A549 treated with AZD9567 at 1 μM for 4 hours (cell line): ENCODE measurements around the gene DEAF1. TPM values are rescaled to one million over a fixed set of nuclear protein-coding genes. Genes with fewer than 3 reads are reported as not detected.

Source experiments
- total RNA-seq: library from RNA; stranded (reverse); fragments of 200-300 nt; extraction: Qiagen RNA extraction; gene quantifications from 5 replicates; pipeline ENCODE4 v1.2.3, GENCODE V29; 2022; ENCODE audit not compliant: insufficient read depth

The DEAF1 gene, protein sequence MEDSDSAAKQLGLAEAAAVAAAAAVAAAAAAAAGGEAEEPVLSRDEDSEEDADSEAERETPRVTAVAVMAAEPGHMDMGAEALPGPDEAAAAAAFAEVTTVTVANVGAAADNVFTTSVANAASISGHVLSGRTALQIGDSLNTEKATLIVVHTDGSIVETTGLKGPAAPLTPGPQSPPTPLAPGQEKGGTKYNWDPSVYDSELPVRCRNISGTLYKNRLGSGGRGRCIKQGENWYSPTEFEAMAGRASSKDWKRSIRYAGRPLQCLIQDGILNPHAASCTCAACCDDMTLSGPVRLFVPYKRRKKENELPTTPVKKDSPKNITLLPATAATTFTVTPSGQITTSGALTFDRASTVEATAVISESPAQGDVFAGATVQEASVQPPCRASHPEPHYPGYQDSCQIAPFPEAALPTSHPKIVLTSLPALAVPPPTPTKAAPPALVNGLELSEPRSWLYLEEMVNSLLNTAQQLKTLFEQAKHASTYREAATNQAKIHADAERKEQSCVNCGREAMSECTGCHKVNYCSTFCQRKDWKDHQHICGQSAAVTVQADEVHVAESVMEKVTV
- 27.7 to 36.3 TPM (median 31.2 TPM) in 5 replicates for total RNA-seq

DNA sequence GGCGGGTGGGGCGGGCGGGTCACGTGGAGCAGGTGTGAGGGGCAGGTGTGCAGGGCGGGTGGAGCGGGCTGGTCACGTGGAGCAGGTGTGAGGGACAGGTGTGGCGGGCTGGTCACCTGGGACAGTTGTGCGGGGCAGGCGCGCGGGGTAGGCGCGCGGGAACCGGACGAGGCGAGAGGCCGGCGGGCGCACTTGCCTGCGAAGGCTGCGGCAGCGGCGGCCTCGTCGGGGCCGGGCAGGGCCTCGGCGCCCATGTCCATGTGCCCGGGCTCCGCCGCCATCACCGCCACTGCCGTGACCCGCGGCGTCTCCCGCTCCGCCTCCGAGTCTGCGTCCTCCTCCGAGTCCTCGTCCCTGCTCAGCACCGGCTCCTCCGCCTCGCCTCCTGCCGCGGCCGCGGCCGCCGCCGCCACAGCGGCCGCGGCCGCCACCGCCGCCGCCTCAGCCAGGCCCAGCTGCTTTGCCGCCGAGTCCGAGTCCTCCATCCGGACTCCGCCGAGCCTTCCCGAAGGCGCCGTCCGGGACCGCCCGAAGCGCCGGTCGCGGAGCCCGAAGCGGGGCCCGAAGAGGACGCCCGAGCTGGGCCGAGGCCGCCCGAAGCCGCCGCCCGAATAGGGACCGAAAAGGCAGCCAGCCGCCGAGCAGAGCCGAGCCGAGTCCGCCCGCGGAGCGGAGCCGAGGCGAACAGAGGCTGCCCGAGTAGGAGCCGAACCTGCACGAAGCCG is at the start of gene DEAF1:
Gene DEAF1 (minus strand): TSS at position 660 of the 725 bp plus-strand sequence. CDS start 175 bp downstream, at position 485.

DNA sequence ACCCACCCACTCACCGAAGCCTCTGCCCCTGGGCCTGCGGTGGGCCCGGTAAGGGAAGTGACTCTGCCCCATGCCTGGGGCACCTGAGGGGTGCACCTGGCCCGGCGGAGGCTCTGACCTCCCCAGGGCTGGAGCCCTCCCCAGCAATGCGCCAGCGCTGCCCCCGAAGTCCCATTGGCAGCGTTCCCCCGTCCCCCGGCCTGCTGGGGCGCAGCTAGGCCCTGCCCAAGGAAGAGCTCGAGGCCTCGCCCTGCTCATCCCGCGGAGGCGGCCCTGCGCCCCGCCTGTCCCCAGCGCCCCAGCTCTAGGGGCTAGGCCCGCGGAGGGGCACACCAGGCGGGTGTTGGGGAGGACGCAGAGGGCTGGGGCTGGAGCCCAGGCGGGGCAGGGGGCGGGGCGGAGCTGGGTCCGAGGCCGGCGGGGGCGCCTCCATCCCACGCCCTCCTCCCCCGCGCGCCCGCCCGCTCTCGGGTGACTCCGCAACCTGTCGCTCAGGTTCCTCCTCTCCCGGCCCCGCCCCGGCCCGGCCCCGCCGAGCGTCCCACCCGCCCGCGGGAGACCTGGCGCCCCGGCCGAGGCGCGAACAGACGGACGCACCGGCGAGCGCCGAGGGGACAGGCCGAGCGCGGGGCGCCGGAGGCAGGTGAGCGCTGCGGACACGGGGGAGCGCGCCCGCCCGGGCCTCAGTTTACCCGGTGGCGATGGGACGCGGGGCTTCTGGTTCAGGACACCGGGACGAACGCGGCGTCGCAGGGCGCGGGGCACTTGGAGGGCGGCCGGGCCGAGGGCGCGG is 10.8 kb upstream of the DEAF1 start, which contains the start of gene EPS8L2:
Gene EPS8L2 (plus strand): TSS at position 586 of the 793 bp plus-strand sequence. CDS start 3,177 bp downstream, outside the sequence.

DNA sequence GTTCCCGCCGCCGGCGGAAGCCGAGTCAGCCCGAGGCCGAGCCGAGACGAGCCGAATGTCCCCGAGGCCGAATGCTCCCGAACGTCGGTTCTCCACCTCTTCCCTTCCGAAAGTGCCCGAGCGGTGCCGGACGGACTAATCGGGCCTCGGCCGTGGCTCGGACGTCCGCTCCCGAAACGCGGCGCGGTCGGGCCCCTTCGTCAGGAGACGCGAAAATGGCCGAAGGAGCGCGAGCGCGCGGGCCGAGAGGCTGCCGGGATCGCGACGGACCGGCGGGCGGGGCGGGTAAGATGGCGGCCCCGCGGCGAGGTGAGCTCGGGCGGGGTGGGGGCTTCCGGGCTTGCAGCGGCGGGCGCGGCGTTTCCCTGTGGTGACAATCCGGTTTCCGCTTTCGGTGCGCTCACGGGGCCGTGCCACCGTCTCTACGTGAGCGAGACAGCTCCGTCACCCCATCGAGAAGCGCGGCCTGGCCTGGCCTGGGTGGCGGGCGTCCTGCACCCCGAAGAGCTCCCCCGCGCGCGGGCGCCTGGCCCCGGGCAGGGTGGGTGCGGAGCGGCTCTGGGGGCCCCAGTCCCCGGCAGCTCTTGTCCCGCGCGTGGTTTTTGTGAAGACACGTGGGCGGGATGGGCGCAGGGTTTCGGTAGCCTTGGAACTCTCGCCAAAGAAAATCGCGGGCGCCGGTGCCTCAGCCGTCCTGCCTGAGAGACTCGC is 671 bp upstream of the DEAF1 start, which contains the start of gene TMEM80:
Gene TMEM80 (plus strand): TSS at position 279 of the 711 bp plus-strand sequence. CDS start 12 bp downstream, at position 291.

DNA sequence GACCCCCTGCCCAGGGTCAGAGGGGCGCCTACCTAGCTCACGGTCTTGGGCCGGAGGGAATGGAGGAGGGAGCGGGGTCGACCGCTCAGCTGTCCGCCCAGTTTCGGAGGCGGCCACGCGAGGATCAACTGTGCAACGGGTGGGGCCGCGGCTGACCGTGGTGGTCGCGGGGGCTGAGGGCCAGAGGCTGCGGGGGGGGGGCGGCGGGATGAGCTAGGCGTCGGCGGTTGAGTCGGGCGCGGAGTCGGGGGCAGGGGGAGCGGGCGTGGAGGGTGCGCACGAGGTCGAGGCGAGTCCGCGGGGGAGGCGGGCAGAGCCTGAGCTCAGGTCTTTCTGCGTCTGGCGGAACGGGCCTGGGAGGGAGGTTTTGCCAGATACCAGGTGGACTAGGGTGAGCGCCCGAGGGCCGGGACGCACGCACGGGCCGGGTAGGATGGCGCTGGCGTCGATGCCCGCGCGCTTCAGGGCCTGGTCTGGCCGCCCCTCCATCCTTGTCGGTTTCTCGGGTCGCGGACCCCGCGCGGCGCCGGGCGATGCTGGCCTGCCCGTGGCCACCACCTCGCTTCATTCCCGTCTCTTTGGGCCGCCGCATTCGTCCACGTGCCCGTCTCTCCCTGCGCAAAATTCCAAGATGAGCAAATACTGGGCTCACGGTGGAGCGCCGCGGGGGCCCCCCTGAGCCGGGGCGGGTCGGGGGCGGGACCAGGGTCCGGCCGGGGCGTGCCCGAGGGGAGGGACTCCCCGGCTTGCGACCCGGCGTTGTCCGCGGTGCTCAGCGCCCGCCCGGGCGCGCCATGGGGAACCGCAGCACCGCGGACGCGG is 58.3 kb downstream of the DEAF1 start, which contains the start of gene DRD4:
Gene DRD4 (plus strand): TSS at position 759 of the 822 bp plus-strand sequence. CDS start 36 bp downstream, at position 795.

DNA sequence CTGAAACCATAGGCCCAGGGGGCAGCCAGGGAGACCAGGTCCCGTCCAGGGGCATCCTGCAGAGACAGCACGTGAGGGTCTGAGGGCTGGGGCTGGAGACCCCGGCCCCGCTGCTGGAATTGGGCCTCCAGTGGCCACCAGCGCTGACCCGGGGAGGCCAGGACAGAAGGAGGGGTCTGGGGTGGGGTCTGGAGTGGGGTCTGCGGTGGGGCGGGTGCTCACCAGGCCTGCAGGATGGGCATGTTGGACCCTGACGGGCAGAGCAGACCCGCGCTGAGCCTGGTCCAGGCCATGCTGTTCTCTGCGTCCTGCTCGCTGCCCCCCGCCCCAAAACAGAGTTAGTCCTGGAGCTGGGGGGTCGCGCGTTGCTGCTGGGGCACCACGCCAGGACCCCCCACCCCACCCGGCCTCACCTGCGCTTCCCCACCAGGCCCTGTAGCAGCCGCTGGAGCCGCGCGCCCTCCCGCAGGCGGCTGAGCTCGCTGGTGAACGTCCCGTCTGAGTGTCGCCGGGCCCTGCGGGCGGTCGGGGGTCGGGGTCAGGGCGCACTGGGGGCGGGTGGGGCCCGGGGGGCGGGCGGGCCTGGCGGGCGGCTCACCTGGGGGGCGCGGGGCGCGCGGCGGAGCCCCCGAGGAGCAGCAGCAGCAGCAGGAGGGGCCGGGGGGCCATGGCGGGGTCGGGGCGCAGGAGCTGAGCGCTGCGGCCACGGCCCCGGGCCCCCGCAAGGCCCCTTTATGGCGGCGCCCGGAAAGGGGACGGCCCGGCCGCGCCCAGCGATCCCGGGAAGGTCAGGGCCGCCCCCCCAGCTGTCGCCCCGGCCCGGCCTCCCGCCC is 68.3 kb downstream of the DEAF1 start, which contains the start of gene SCT:
Gene SCT (minus strand): TSS at position 707 of the 833 bp plus-strand sequence. CDS start 38 bp downstream, at position 669.

DNA sequence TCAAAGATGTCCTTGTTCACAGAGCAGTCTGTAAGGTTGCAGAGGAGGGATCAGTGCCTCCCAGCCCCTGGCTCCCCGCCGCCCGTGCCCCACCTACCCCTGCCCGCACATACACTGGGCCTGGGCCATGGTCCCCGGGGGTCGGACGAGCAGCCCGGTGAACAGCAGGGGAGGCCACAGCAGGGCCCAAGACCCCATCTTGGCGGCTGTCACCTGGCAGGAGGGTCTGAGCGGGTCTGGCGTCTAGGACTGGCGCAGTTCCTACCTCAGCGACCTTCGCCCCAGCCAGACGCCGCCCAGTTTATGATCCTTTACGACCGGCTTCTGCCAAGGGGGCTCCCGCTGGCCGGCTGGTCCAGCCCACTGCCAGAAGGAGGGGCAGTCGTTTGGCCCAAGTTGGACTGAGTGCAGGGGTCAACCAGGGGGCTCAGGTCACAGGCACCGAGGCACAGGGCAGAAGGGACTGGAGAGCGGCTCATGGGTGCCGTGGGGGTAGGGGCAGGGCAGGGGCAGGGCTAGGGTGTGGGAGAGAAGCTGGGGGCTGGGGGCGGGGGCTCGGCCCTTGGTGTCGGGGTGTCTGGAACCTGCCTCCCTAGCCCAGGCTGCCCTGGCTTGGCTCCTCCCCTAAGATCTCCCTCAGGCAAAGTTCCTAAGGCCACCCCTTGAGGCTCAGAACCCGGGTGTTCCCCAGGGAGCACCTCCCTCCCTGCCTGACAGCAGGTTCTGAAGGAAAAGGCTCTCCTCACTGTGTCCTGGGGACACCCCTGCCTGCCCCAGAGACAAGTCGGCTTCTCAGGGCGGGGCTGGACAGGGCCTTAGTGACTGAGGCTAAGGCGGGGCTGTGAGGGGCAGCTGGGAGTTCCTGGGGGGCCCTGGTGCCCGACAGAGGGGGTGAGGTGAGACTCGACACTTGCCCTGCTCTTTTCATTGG is 70.1 kb downstream of the DEAF1 start, which contains the start of gene CDHR5:
Gene CDHR5 (minus strand): TSS at position 251 of the 931 bp plus-strand sequence. CDS start 53 bp downstream, at position 198.

DNA sequence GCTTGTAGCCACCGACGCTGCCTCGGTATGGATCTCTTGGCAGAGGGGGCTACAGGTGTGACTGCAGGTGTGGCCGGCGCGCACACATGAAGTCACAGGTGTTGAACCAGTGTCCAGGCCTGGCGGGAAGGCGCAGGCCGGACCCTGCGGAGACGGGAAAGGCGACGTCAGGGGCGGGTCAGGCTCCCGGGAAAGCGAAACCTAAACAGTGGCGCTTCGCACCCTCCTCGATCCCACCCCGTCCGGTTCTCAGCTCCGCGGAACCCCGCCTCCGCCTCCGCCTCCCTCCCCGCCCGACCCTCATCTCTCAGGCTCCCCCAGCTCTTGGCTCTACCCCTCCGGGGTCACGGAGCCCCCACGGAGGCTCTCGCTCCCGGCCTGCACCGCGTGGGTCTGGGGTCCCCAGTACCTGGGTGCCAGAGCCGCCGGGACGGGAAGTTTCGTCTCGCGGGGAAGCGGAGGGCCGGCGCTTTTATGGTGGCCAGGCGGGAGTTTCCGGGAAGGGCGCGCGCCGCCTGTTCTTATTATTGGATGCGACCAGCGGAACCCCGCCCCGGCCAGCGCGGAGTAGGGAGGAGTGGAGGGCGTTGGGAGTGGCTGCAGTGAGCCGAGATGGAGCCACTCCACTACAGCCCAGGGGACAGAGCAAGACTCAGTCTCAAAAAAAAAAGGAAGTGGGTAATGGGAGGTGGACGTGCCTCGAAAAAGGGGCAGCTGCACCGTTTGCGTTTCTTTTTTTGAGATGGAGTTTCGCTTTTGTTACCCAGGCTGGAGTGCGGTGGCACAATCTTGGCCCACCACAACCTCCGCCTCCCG is 79.3 kb downstream of the DEAF1 start, which contains the start of gene IRF7:
Gene IRF7 (minus strand): TSS at position 447 of the 816 bp plus-strand sequence. CDS start 586 bp downstream, outside the sequence.

Other genes starting within 250 kb of the DEAF1 start
- gene PTDSS2, start 244.9 kb downstream of the DEAF1 start, total RNA-seq = 43.9 to 53.0 TPM (median 47.6 TPM) in 5 replicates
- gene RNH1, start 188.0 kb downstream of the DEAF1 start, total RNA-seq = 170 to 191 TPM (median 177 TPM) in 5 replicates
- 124 to 168 TPM (median 154 TPM) in 5 replicates for gene HRAS, start 159.6 kb downstream of the DEAF1 start, total RNA-seq
- gene LRRC56, start 157.7 kb downstream of the DEAF1 start, total RNA-seq = 0.73 to 1.4 TPM (median 0.86 TPM) in 5 replicates
- 2.3 to 2.8 TPM (median 2.5 TPM) in 4 of 5 replicates, not detected in the other for gene LMNTD2, start 134.5 kb downstream of the DEAF1 start, total RNA-seq
- 36.4 to 53.5 TPM (median 50.1 TPM) in 5 replicates for gene RASSF7, start 134.3 kb downstream of the DEAF1 start, total RNA-seq
- 26.7 to 41.0 TPM (median 39.1 TPM) in 5 replicates for gene PHRF1, start 118.8 kb downstream of the DEAF1 start, total RNA-seq
- gene IRF7, start 79.3 kb downstream of the DEAF1 start, total RNA-seq = 7.7 to 13.2 TPM (median 10.5 TPM) in 5 replicates
- 0.02 to 0.09 TPM (median 0.05 TPM) in 4 of 5 replicates, not detected in the other for gene CDHR5, start 70.3 kb downstream of the DEAF1 start, total RNA-seq
- not detected in 5 replicates for gene SCT, start 68.0 kb downstream of the DEAF1 start, total RNA-seq
- 0.33 to 0.56 TPM (median 0.52 TPM) in 4 of 5 replicates, not detected in the other for gene DRD4, start 58.0 kb downstream of the DEAF1 start, total RNA-seq
- gene TMEM80, start 594 bp upstream of the DEAF1 start, total RNA-seq = 8.6 to 11.0 TPM (median 10.4 TPM) in 5 replicates
- 64.8 to 132 TPM (median 122 TPM) in 5 replicates for gene EPS8L2, start 11.0 kb upstream of the DEAF1 start, total RNA-seq
- gene TALDO1, start 52.2 kb upstream of the DEAF1 start, total RNA-seq = 386 to 459 TPM (median 396 TPM) in 5 replicates
- 33.6 to 50.1 TPM (median 49.2 TPM) in 5 replicates for gene GATD1, start 82.3 kb upstream of the DEAF1 start, total RNA-seq
- gene CEND1, start 94.9 kb upstream of the DEAF1 start, total RNA-seq = 2.0 to 6.3 TPM (median 2.2 TPM) in 5 replicates
- 34.5 to 47.7 TPM (median 37.4 TPM) in 5 replicates for gene SLC25A22, start 103.1 kb upstream of the DEAF1 start, total RNA-seq
- gene PIDD1, start 110.0 kb upstream of the DEAF1 start, total RNA-seq = 8.7 to 16.2 TPM (median 15.7 TPM) in 5 replicates
- gene RPLP2, start 114.7 kb upstream of the DEAF1 start, total RNA-seq = 1,691 to 2,650 TPM (median 2,403 TPM) in 5 replicates
- 47.4 to 71.6 TPM (median 65.8 TPM) in 5 replicates for gene PNPLA2, start 123.7 kb upstream of the DEAF1 start, total RNA-seq
- 2.6 to 6.3 TPM (median 5.7 TPM) in 5 replicates for gene CRACR2B, start 132.7 kb upstream of the DEAF1 start, total RNA-seq
- 775 to 859 TPM (median 829 TPM) in 5 replicates for gene CD151, start 137.7 kb upstream of the DEAF1 start, total RNA-seq
- 634 to 722 TPM (median 687 TPM) in 5 replicates for gene POLR2L, start 147.3 kb upstream of the DEAF1 start, total RNA-seq
- 123 to 190 TPM (median 181 TPM) in 5 replicates for gene TSPAN4, start 147.6 kb upstream of the DEAF1 start, total RNA-seq
- gene CHID1, start 215.6 kb upstream of the DEAF1 start, total RNA-seq = 74.8 to 78.2 TPM (median 75.3 TPM) in 5 replicates
- 31.8 to 39.9 TPM (median 36.6 TPM) in 5 replicates for gene AP2A2, start 230.6 kb upstream of the DEAF1 start, total RNA-seq